Cardiac septum (tissue), 1 donor: Measurements from ENCODE around the gene TAS2R16. TPM values are rescaled to one million over a fixed set of nuclear protein-coding genes. Genes with fewer than 3 reads are reported as not detected.

Experiments used
- DNase-seq: peaks from one replicate; pipeline ENCODE4 v3.0.0-alpha.2; 2020; ENCODE audit warnings: low spot score
- intact Hi-C: fragments of 100-400 bp; cut with DNase I; formaldehyde crosslinking; loops from one replicate; pipeline ENCODE4 v1.14.0; 2022
- long read RNA-seq: library from polyadenylated mRNA; unstranded; transcript quantifications from one replicate; pipeline ENCODE4 v2.0.0, GENCODE V29; 2021
- total RNA-seq: library from RNA; stranded (reverse); fragmentation: NEBNext Ultra II Directional; extraction: Animal tissue kit (Norgen Biotek cat#: 25700); gene quantifications from one replicate; pipeline ENCODE4 v1.2.1, GENCODE V29; 2021
- donor health status: DM: no; HTN: no; CAD: no.

The TAS2R16 gene
- not detected for total RNA-seq
- long read RNA-seq = 0 reads

GRCh38 chr7:122995600-122995999 lies at the start of gene TAS2R16:
Gene TAS2R16 (minus strand): TSS chr7:122995700. CDS start chr7:122995634, 66 bp downstream.
- intact Hi-C loops = no loop called here
- DNase-seq = no peak

GRCh38 chr7:123043642-123044041 lies 48.1 kb upstream of the TAS2R16 start:
- intact Hi-C loops = no loop called here
- DNase-seq = no peak

GRCh38 chr7:123041101-123041500 lies 45.6 kb upstream of the TAS2R16 start:
- intact Hi-C loops = no loop called here

GRCh38 chr7:123039269-123039668 lies 43.8 kb upstream of the TAS2R16 start:
- intact Hi-C loops = no loop called here
- no peak for DNase-seq

More at GRCh38 chr7:123041101-123041500, 45.6 kb upstream of the TAS2R16 start:
- no peak for DNase-seq

- DNase-seq = no peak
- intact Hi-C loops = no loop called here
Measured at GRCh38 chr7:123034106-123034505, 38.6 kb upstream of the TAS2R16 start.

- intact Hi-C loops = no loop called here
Measured at GRCh38 chr7:123030631-123031030, 35.1 kb upstream of the TAS2R16 start.

GRCh38 chr7:123028339-123028738 lies 32.8 kb upstream of the TAS2R16 start:
- no peak for DNase-seq

More at GRCh38 chr7:123030631-123031030, 35.1 kb upstream of the TAS2R16 start:
- DNase-seq = no peak

GRCh38 chr7:123026251-123026650 lies 30.8 kb upstream of the TAS2R16 start:
- no peak for DNase-seq
- intact Hi-C loops = no loop called here

More at GRCh38 chr7:123028339-123028738, 32.8 kb upstream of the TAS2R16 start:
- intact Hi-C loops = no loop called here

GRCh38 chr7:123024989-123025758 lies 29.7 kb upstream of the TAS2R16 start:
- DNase-seq = no peak
- intact Hi-C loops = no loop called here

GRCh38 chr7:123023126-123023525 lies 27.6 kb upstream of the TAS2R16 start:
- intact Hi-C loops = no loop called here
- DNase-seq = no peak

- DNase-seq = no peak
- intact Hi-C loops = no loop called here
Measured at GRCh38 chr7:123022576-123022975, 27.1 kb upstream of the TAS2R16 start.

GRCh38 chr7:123012435-123012834 lies 16.9 kb upstream of the TAS2R16 start:
- intact Hi-C loops = no loop called here
- no peak for DNase-seq

GRCh38 chr7:123011766-123012369 lies 16.4 kb upstream of the TAS2R16 start:
- DNase-seq = no peak
- intact Hi-C loops = no loop called here

- no peak for DNase-seq
- intact Hi-C loops = no loop called here
Measured at GRCh38 chr7:123004931-123005330, 9.4 kb upstream of the TAS2R16 start.

GRCh38 chr7:123003539-123004126 lies 8.1 kb upstream of the TAS2R16 start:
- DNase-seq = no peak
- intact Hi-C loops = no loop called here

GRCh38 chr7:122989577-122989976 lies 5.9 kb downstream of the TAS2R16 start:
- intact Hi-C loops = no loop called here
- no peak for DNase-seq

GRCh38 chr7:122989041-122989440 lies 6.5 kb downstream of the TAS2R16 start:
- intact Hi-C loops = no loop called here
- DNase-seq = no peak

GRCh38 chr7:122988333-122988732 lies 7.2 kb downstream of the TAS2R16 start:
- intact Hi-C loops = no loop called here
- no peak for DNase-seq

- intact Hi-C loops = no loop called here
Measured at GRCh38 chr7:122987463-122987862, 8.0 kb downstream of the TAS2R16 start.

GRCh38 chr7:122984021-122984420 lies 11.5 kb downstream of the TAS2R16 start:
- DNase-seq = no peak
- intact Hi-C loops = no loop called here

More at GRCh38 chr7:122987463-122987862, 8.0 kb downstream of the TAS2R16 start:
- no peak for DNase-seq

- intact Hi-C loops = no loop called here
- no peak for DNase-seq
Measured at GRCh38 chr7:122983261-122983660, 12.2 kb downstream of the TAS2R16 start.
